Fibroblast of skin of left quadriceps (primary cell): Measurements from ENCODE around the gene CLCNKA.
"Not testable (repeated sequence)": the region's sequence is repeated elsewhere in the genome, so short reads cannot be mapped to it uniquely, and the experiment has no call there.

ENCODE experiments used
- DNase-seq, 2 experiments: peaks; one replicate each; pipeline ENCODE4 v3.0.0-alpha.2; 2013; ENCODE audit warnings: low read depth in 2 of 2

The CLCNKA gene

DNA sequence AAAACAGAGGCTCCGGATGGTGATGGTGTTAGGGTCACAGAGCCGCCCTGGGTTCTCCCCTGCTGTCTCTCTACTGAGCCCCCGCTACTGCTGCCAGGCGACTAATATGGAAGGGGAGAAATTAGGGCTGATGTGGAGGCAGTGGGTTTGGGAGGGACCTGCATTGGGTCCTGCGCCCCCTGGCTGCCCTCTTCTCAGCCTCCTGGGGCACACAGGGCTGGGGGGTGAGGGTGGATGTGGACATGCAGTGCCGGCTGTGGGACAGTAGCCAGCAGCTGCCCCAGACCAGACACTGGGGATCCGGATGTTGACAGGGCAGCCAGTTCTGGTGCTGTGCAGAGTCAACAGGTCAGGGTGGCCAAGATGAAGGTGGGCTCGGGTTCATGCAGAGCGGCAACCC, 20.3 kb downstream of the CLCNKA start:
- DNase-seq: no peak

DNA sequence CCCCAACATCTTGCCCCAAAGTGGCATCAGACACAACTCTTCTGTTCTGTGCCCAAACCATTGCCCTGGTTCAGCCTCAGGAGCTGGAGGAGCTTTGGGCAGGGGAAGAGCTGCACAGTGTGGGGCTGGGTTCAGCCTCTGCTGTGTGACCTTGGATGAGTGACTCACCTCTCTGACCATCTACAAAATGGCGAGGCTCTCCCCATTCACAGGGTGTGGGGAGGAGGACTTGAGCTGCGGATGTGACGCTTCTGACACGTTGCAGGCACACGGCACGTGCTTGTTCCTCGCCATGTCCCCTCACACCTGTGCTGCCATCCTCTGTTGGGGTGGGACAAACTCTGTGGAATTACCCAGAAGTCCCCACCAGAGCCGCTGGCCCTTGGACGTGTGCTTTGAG, 20.8 kb downstream of the CLCNKA start:
- DNase-seq: not testable (repeated sequence)

DNA sequence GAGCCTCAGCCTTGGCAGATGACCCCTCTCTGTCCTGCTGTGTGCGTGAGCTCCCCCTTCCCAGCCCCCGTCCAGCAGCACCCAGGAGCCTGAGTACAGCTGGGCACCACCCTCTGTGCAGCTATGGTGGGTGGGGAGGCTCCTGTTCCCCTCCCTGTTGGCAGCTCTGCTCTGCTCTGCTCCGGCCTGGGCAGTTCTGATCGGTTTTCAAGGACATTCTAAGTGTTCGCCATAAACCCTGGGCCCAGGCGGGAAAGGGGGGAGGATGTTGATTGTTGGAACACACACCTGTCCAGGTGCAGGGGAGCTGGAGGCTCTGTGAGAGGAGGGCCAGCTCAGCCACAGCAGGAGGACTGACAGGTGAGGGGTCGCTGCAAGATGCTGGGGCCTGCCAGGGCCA, 21.7 kb downstream of the CLCNKA start, which contains the start of gene CLCNKB:
Gene CLCNKB, plus strand, starts transcription at position 262 of the 400 bp plus-strand sequence. CDS start 711 bp downstream, outside the sequence.
- no peak for DNase-seq

DNA sequence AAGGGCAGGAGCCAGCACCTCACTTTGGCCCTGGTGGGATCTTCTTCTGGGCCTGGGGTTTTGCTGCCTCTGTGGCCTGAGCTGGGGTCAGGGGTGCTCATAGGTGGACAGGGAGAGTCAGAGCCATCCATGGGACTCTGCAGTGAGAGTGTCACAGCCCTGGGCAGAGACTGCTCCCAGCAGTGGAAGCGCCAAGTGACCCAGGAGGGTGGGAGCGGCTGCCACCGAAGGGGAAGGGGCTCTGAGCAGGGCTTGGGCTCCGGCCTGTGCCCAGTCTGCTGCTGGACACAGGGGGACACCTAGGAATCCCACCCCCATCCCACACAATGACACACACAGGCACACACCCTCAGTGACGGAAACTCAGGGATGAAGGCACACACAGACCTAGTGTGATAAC, 22.1 kb downstream of the CLCNKA start:
- no peak for DNase-seq

DNA sequence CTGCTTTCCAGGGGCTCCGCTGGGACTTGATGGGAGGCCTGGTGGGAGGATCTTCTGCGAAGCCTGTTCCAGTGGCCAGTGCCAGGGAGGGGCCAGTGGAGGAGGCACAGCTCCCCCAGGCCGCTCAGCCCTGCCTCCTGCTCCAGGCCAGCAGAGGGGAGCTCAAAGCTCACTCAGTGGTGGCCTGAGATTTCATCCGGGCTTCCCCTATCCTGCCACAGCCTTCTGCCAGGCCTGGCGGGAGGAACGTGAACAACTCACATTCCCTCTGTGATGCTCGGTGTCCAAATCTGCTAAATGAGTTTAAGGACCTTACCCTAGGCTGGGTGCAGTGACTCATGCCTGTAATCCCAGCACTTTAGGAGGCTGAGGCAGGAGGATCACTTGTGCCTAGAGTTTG, 25.0 kb downstream of the CLCNKA start:
- no peak for DNase-seq

DNA sequence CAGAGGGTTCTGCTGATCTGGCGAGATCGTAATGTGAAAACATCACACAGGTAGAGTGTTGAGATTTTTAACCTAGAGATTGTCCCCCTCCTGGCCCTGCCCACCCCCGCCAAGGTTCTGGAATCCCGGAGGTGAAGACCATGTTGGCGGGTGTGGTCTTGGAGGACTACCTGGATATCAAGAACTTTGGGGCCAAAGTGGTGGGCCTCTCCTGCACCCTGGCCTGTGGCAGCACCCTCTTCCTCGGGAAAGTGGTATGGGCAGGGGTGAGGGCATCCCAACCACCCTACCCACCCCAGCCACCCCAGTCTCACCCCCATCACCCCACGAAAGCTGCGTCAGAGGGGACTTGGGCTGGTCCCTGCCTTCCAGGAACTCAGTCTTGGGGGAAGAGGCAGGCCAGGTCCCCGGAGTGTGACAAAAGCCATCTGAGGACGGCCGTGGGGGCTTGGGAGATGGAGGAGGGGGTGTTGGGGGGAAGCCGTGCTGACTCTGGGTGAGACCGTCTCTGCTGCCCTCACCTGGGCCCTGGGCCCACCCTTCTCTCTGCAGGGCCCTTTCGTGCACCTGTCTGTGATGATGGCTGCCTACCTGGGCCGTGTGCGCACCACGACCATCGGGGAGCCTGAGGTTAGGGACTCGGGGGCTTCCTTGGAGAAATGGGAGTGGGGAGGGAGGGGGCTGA, 26.1 kb downstream of the CLCNKA start:
- no peak for DNase-seq

DNA sequence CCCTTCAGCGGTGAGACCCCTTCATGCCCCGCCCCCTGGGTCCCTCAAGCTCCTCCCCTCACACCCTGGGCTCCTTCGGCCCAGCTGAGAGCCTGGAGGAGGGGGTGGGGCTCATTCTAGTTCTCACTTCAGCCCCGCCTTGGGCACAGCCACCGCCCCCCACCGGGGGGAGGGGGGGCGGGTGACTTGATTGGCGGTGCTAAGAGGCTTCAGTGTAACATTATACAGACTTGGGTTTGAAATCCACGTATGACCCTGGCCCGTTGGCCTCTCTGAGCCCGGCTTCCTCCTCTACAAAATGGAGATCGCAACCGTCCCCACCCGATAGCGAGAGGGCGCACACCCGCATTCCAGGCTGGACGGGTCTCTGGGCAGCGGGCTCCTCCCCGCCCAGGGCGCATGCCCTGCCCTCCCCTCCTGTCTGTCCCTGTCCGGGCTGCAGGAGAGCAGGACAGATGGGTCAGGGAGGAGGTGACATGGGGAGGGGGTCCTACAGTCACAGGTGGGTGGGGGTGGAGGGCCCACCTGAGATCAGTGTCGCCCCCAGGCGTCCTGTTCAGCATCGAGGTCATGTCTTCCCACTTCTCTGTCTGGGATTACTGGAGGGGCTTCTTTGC, 26.8 kb downstream of the CLCNKA start:
- peak; percentile 21 to 33 for DNase-seq

DNA sequence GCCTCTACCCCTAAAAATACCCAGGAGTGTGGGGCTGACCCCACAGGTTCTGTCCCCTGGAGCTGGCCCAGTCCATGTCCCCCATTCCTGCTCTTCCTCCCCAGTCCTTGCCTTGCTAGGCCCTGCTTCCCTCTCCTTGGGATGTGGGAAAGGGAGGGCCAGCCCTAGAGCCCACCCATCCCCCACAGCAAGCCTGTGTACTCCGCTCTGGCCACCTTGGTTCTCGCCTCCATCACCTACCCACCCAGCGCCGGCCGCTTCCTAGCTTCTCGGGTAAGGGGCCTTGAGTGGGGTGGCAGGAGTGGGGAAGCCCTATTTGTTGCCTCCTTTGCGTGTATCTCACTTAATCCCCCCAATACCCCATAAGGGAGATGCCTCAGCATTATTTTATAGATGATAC, 28.5 kb downstream of the CLCNKA start:
- no peak for DNase-seq

DNA sequence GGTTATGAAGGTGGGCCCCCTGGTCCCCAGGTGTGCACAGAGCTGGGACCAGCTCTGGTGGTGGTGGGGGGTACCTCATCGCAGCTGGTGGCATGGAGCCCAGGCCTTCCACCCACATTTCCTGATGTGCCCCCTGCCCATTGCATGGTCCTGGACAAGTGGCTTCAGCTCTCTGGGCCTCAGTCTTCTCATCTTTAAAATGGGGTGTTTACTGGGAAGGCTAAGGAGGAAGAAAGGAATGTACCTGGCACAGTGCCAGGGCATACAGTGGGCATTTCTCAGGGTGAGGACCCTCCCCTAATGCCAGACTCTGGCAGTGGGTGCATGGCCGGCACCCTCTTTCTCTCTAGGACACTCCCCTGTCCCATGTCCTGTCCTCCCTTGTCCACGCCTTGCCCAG, 29.2 kb downstream of the CLCNKA start:
- no peak for DNase-seq

DNA sequence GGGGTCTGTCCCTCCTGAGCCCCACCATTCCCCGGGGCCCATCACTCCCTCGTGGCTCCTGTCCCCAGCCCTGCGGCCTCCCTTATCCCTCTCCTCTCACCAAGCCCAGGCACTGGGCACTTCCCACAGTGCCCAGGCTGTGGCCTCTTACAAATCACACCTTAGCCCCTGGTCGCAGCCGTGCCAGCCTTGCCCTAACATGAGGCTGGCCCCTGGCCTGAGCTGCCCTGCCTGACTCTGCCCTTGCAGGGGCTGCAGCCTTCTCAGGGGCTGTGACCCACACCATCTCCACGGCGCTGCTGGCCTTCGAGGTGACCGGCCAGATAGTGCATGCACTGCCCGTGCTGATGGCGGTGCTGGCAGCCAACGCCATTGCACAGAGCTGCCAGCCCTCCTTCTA, 30.1 kb downstream of the CLCNKA start:
- not testable (repeated sequence) for DNase-seq

DNA sequence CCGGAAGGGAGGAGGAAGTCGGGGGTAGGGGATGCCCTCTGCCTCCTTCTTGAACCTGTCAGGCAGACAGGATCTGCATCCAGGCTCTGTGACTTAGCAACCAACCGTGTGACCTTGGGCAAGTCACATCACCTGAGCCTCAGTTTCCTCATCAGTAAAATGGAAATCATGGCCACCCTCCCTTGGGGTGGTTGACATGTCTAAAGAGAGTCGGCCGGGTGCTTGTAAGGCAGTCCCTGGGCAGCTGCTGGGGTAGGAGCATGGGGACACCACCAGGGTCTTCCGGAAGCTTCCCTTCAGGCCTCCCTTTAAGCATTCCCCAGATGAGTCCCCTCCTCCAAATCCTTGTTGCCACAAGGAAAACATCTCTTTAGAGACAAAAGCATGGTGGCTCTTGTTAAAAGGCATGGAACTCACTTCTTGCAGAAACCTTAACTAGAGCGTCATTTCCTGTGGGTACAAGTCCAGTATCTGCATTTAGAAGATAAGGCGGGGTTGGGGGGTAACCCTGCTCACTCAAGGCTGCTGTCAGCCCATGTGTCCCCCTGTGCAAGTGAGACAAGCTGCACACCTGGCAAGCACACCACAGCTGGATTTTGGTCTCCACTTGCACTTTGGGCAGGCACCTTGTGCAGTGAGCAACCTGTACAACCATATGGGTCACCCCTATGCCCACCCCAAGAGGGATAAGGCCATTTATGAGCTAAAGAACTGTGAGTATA, 32.1 kb downstream of the CLCNKA start:
- DNase-seq: no peak

DNA sequence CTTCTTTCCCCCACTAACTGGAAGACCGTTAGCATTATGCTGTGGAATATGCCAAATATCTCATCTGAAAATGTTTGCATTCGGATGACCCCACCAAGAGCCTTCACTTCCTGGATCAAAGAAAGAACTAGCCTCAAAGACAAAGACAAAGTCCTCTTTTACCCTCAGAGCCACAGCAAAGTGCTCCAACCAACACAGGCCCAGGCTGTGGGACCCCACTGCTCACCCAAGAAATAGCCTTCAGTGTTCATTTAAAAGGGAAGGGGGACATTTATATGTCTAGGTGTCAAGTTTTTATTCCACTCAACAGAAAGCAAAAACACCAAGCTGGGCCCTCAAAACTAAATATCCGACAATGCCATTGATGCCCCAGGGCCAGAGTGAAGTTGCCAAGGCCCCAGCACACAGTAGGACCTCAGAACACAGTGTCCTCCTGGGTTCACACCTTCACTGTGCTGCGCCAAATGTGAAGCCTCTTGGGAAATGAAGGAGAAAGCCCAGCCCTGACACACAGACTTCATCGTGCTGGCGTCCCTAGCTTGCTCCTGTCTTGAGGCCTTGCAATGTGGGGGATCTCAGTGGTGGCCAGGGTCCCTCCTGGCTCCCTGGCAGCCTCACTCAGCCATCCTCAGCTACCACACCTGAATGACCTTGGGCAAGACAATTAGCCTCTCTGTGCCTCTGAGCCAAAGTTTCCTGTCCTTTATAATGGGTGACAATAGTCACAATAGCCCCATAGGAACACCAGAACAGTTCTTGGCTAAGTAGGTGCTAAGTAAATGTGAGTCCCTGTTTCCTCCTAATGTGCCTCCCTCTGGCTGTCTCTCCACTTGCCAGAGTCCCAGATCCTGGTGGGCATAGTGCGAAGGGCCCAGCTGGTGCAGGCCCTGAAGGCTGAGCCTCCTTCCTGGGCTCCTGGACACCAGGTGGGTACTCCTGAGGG, 33.0 kb downstream of the CLCNKA start:
- DNase-seq: no peak

DNA sequence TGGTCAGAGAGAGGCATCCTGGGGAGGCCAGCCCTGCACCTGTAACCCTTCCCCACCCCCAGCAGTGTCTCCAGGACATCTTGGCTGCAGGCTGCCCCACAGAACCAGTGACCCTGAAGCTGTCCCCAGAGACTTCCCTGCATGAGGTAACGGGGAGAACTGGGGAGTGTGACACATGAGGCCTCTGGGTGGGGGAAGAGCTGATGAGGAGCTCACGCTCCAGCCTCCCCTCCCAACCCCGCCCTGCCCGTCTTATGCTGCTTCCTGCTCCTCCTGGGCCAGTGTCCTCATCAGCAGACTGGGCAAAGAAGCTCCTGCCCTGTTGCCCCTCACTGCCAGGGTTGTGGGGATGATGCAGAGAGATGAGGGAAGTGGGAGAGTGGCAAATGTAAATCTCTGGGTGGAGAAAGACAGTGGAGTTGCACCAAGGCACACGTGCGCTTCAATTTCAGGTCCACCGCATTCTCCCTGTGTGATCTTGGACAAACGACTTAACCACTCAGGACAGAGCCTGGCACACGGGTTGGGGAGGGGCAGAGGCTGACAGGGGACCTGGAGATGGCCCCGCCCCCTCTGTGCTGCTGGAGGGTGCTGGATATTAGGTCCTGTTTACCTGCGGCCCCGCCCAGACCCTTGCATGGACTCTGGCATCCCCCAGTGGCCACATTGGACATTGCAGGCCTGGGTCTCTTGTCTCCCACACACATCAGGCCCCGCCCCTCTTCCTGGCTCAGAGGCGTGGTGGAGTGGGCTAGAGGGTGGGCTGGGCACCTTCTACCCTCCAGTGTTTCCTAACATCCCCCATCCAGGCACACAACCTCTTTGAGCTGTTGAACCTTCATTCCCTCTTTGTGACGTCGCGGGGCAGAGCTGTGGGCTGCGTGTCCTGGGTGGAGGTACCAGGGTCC, 34.0 kb downstream of the CLCNKA start:
- DNase-seq: peak; percentile 31 to 38

DNA sequence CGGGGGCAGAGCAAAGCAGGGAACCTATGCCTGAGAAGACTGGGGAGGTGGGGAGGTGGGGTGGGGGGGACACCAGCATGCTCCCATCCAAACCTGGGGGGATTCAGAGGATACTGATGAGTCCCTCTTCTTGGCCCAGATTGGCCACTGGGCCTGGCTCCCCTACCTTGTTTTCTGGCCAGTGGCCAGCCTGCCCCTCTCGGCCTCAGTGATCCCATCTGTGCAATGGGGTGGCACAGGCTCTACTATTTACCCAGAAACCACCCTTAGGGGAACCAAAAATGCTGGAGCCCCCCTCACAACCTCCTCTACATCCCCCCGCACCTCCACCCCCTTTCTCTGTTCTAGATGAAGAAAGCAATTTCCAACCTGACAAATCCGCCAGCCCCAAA, 34.7 kb downstream of the CLCNKA start:
- not testable (repeated sequence) for DNase-seq

DNA sequence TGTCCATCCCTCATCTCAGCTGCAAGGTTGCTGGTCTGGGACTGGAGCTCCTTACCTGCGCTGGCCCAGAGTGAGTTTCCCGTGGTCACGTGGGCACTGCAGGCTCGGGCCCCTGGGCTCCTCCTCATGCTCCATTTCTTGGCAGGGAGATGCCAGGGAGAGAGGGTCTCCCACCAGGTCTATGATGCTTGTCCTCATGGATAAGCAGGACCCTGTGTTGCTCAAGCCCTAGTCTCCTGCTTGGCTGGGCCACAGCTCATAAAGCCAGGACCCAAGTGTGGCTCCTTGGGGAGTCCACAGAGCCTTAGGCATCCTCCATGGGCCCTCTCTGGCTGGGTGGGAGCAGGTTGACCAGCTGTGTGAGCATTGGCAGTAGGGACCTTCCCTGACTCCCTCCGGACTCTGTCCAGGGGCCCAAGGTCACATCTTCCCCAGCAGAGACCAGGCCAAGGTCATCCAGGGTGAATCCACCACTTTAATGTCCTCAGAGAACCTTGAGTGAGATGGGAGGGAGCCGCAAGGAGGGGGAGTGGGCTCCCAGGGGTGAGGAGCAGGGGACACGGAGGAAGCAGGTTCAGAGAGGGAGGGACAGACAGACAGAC, 35.6 kb downstream of the CLCNKA start:
- not testable (repeated sequence) for DNase-seq

DNA sequence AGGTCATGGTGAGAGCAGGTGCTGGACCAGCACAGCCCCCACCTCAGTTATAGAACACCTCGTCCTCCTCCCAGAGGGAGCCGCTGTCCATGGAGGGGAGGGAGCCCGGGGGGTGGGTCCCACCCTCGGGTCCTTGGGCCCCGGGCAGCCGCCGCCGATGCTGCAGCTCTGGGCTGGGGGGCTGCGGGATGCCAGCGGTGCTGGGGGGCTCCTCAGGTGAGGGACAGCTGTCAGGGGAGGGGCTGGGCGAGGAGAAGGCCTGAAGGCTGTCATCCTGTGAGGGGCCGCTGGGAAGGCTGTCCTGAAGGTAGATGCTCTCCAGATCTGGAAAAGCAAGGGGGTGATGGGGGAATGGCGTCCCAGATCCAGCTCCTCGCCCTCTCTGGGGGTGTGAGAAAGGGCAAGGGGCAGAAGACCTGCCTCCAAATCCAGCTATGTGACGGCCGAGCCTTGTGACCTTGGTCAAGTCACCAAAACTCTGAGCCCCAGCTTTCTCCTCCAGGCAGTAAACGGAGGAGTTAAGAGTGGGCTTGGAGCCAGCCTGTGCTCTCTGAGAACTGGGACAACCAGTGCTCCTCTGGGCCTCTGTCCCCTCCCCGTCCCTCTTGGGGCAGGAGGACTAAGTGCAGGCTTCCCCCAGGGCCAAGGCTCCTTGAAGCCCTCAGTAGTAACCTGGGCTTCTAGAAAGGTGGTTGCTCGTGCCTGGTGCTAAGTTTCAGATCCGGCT, 36.7 kb downstream of the CLCNKA start:
- DNase-seq: not testable (repeated sequence)

DNA sequence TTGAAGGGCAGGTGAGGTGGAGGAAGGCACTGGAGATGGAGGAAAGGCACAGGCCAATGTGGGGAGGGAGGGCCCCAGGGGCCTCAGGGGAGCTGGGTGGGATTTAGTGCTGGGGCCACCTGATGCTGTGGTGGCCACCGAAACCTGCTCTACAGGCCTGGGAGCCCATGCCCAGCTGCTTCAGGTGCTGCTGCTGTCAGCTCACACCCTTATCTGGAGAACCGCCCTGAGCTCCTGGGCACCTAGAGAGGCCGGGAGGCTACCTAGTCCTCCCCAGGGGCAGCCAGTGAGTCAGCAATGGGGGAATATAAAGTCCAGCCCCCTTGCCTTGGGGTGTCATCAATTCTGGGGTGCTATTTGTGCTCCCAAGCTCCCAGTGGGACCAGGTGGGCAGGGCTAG, 39.4 kb downstream of the CLCNKA start:
- DNase-seq: no peak

DNA sequence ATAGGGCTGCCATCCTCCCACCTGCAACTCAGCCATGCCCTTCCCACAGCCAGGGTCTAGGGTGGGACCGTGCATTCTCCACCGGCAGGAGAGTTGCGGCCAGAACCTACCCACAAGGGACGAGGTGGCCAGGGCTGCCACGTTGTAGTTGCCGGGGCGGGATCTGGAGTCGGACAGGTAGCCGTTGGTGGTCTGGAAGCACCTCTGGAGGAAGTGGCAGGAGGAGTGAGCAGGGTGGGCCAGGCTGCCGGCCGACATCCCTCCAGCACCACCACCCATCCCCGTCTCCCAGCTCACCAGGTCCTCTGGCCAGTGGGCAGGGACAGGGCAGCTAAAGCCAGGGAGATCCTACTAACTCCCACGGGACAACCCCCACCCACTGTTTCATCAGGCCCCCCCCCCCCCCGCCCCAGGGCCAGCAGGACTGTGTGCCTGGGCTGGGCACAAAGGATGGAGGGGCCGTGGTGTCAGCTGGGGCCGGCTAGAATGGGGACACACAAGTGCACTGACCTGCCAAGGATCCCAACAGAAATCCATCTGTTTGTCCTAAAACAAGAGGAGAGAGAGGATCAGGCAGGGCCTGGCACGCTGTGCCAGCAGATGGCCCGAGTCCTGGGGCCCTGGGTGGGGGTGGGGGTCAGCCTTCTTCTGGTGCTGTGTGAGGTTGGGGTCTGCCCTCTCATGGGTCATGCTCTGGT, 40.3 kb downstream of the CLCNKA start:
- DNase-seq: not testable (repeated sequence)

DNA sequence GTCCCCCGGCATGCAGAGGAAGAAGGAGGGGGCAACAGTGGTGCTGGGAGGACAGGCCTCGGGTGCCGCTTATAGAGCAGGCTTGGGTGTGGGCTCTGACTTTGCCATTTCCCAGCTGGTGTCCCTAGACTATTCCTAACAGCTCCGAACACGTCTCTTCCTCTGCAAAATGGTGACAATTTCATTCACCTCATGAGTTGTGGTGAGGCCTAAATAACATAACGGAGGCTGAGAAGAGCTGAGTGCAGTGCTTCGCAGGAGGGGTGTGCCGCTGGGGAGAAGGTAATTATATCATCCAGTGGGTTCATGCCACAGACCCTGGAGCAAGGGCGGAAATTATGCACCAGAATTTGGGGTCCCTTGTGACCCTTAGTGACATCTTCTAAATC, 40.8 kb downstream of the CLCNKA start:
- not testable (repeated sequence) for DNase-seq
